GM23338 (cell line): ENCODE measurements around the gene PRKAR1A. TPM values are rescaled to one million over a fixed set of nuclear protein-coding genes. Genes with fewer than 3 reads are reported as not detected.

Experiments used
- ATAC-seq: fragments of 200-7000 bp; cut with Tn5 transposase; 3 replicates; pipeline ENCODE4 v1.9.1; 2020
- DNase-seq: peaks from one replicate; pipeline ENCODE4 v3.0.0-alpha.2; 2015; ENCODE audit warnings: low spot score
- H2AFZ ChIP-seq: fragments of 200-600 bp; sonication (generic); 2 replicates; pipeline ENCODE4 v1.8.0; 2016; ENCODE audit warnings: antibody characterized with exemption, mild to moderate bottlenecking, moderate library complexity
- H3F3A ChIP-seq: fragments of 200-600 bp; sonication (generic); replicated peaks from 2 replicates; pipeline ENCODE4 v1.8.0; 2017; ENCODE audit warnings: antibody characterized with exemption, mixed run types, low read depth
- H3K27ac ChIP-seq: fragments of 200-600 bp; sonication (generic); 2 replicates; pipeline ENCODE4 v1.6.1; 2016; ENCODE audit warnings: low read depth
- H3K27me3 ChIP-seq: fragments of 200-600 bp; sonication (generic); 2 replicates; pipeline ENCODE4 v1.8.0; 2016; ENCODE audit warnings: mild to moderate bottlenecking, mixed run types, moderate library complexity; ENCODE audit not compliant: insufficient read depth
- H3K36me3 ChIP-seq: fragments of 200-600 bp; sonication (generic); 2 replicates; pipeline ENCODE4 v1.8.0; 2016; ENCODE audit warnings: mild to moderate bottlenecking; ENCODE audit not compliant: insufficient read depth
- H3K4me1 ChIP-seq: fragments of 200-600 bp; sonication (generic); 2 replicates; pipeline ENCODE4 v1.8.0; 2016; ENCODE audit warnings: mild to moderate bottlenecking, moderate library complexity; ENCODE audit not compliant: insufficient read depth
- H3K4me2 ChIP-seq: fragments of 200-600 bp; sonication (generic); 2 replicates; pipeline ENCODE4 v1.7.1; 2017; ENCODE audit warnings: mixed run types
- H3K4me3 ChIP-seq: fragments of 200-600 bp; sonication (generic); 2 replicates; pipeline ENCODE4 v1.6.1; 2016; ENCODE audit warnings: mixed run types
- H3K79me2 ChIP-seq: fragments of 200-600 bp; sonication (generic); replicated peaks from 2 replicates; pipeline ENCODE4 v1.8.0; 2017; ENCODE audit warnings: mild to moderate bottlenecking; ENCODE audit not compliant: insufficient read depth
- H3K9me2 ChIP-seq: fragments of 200-600 bp; sonication (generic); 2 replicates; pipeline ENCODE4 v1.8.0; 2017; ENCODE audit not compliant: insufficient read depth
- H4K20me1 ChIP-seq: fragments of 200-600 bp; sonication (generic); replicated peaks from 2 replicates; pipeline ENCODE4 v1.8.0; 2017; ENCODE audit warnings: mild to moderate bottlenecking; ENCODE audit not compliant: insufficient read depth
- H3K27ac Mint-ChIP-seq: 2 replicates; pipeline ENCODE4 v1.8.0; 2020; ENCODE audit warnings: inconsistent platforms, mild to moderate bottlenecking, moderate library complexity, mixed read lengths
- H3K27me3 Mint-ChIP-seq: 3 replicates; pipeline ENCODE4 v1.8.0; 2022; ENCODE audit warnings: low read depth, mild to moderate bottlenecking, moderate library complexity, mixed read lengths, inconsistent platforms; ENCODE audit not compliant: insufficient read depth, poor library complexity
- H3K36me3 Mint-ChIP-seq: 3 replicates; pipeline ENCODE4 v1.8.0; 2021; ENCODE audit warnings: low read depth, mild to moderate bottlenecking, inconsistent platforms, moderate library complexity, mixed read lengths
- H3K4me1 Mint-ChIP-seq: 3 replicates; pipeline ENCODE4 v1.8.0; 2020; ENCODE audit warnings: mild to moderate bottlenecking, inconsistent platforms, mixed read lengths
- H3K4me3 Mint-ChIP-seq: 3 replicates; pipeline ENCODE4 v1.8.0; 2021; ENCODE audit warnings: moderate library complexity, mild to moderate bottlenecking, inconsistent platforms, mixed read lengths
- H3K9me3 Mint-ChIP-seq: 3 replicates; pipeline ENCODE4 v1.8.0; 2020; ENCODE audit warnings: moderate library complexity, mild to moderate bottlenecking, inconsistent platforms, mixed read lengths
- CREB1 ChIP-seq: fragments of 250-450 bp; sonication (Bioruptor Pico); IDR thresholded peaks from 2 replicates; pipeline ENCODE4 v1.5.0; 2020; ENCODE audit warnings: low read depth, mild to moderate bottlenecking, moderate library complexity
- EZH2phosphoT487 ChIP-seq: fragments of 200-600 bp; sonication (generic); IDR thresholded peaks from one replicate; pipeline ENCODE4 v1.8.1; 2018; ENCODE audit warnings: antibody characterized with exemption; ENCODE audit not compliant: unreplicated experiment
- NANOG ChIP-seq: IDR thresholded peaks from 2 replicates; pipeline ENCODE4 v1.6.1; 2016; ENCODE audit warnings: antibody characterized with exemption, borderline replicate concordance
- polyA plus RNA-seq: library from polyadenylated mRNA; unstranded; fragments of >200 nt; fragmentation: Nextera tagmentation; extraction: Ambion mirVana; gene quantifications from 2 replicates; pipeline ENCODE4 v1.2.1, GENCODE V29; 2016
- total RNA-seq: library from RNA; depleted of rRNA; stranded (reverse); fragments of >200 nt; shearing (Covaris generic); gene quantifications from 2 replicates; pipeline ENCODE4 v1.2.3, GENCODE V29; 2014
- TF ChIP-seq, protein P1 (sequence below): fragments of 250-450 bp; sonication (Bioruptor Pico); IDR thresholded peaks from 2 replicates; pipeline ENCODE4 v1.5.0; 2020; ENCODE audit warnings: mild to moderate bottlenecking, moderate library complexity
- TF ChIP-seq, protein P2 (sequence below), 2 experiments: fragments of 200-600 bp in 1 of 2; sonication (generic) in 1 of 2; conservative IDR thresholded peaks; 2 replicates each; pipeline versions ENCODE4 v1.5.1 to v1.6.1; 2016 to 2017; ENCODE audit warnings: antibody characterized with exemption in 2 of 2, low read depth in 2 of 2, mild to moderate bottlenecking in 2 of 2, moderate library complexity in 1 of 2

Gene PRKAR1A
- total and polyA plus RNA-seq, 2 experiments from 2014 or later = 90.1 to 100 TPM

DNA sequence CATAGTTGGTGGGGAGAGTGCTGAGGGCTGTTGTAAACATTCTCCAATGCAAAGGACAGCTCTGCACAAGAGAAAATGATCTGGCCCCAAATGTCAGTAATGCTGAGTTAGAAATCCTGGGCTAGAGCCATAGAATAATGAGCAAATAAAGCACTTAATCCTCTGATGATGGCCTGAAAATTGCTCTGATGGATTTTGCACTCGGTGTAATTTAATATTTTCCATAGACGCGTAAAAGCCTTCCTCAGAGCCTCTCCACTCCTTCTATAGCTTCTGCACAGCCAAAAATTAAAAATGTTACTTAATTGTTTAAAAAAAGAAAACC is 65.2 kb downstream of the PRKAR1A start:
- H3K27me3 ChIP-seq = no peaks in the 10 kb centered on the region
- peaks cover under 1% of the 10 kb centered on the region for H3K27me3 Mint-ChIP-seq
- no peaks in the 10 kb centered on the region for H3K36me3 Mint-ChIP-seq
- H3K36me3 ChIP-seq = no peaks in the 10 kb centered on the region
- H3F3A ChIP-seq = no peaks in the 10 kb centered on the region
- H3K9me3 Mint-ChIP-seq = no peaks in the 10 kb centered on the region; the same call in 2 of the 3 replicates
- TF ChIP-seq EZH2phosphoT487 (no peak), NANOG (no peak)
- TF ChIP-seq, protein P1, sequence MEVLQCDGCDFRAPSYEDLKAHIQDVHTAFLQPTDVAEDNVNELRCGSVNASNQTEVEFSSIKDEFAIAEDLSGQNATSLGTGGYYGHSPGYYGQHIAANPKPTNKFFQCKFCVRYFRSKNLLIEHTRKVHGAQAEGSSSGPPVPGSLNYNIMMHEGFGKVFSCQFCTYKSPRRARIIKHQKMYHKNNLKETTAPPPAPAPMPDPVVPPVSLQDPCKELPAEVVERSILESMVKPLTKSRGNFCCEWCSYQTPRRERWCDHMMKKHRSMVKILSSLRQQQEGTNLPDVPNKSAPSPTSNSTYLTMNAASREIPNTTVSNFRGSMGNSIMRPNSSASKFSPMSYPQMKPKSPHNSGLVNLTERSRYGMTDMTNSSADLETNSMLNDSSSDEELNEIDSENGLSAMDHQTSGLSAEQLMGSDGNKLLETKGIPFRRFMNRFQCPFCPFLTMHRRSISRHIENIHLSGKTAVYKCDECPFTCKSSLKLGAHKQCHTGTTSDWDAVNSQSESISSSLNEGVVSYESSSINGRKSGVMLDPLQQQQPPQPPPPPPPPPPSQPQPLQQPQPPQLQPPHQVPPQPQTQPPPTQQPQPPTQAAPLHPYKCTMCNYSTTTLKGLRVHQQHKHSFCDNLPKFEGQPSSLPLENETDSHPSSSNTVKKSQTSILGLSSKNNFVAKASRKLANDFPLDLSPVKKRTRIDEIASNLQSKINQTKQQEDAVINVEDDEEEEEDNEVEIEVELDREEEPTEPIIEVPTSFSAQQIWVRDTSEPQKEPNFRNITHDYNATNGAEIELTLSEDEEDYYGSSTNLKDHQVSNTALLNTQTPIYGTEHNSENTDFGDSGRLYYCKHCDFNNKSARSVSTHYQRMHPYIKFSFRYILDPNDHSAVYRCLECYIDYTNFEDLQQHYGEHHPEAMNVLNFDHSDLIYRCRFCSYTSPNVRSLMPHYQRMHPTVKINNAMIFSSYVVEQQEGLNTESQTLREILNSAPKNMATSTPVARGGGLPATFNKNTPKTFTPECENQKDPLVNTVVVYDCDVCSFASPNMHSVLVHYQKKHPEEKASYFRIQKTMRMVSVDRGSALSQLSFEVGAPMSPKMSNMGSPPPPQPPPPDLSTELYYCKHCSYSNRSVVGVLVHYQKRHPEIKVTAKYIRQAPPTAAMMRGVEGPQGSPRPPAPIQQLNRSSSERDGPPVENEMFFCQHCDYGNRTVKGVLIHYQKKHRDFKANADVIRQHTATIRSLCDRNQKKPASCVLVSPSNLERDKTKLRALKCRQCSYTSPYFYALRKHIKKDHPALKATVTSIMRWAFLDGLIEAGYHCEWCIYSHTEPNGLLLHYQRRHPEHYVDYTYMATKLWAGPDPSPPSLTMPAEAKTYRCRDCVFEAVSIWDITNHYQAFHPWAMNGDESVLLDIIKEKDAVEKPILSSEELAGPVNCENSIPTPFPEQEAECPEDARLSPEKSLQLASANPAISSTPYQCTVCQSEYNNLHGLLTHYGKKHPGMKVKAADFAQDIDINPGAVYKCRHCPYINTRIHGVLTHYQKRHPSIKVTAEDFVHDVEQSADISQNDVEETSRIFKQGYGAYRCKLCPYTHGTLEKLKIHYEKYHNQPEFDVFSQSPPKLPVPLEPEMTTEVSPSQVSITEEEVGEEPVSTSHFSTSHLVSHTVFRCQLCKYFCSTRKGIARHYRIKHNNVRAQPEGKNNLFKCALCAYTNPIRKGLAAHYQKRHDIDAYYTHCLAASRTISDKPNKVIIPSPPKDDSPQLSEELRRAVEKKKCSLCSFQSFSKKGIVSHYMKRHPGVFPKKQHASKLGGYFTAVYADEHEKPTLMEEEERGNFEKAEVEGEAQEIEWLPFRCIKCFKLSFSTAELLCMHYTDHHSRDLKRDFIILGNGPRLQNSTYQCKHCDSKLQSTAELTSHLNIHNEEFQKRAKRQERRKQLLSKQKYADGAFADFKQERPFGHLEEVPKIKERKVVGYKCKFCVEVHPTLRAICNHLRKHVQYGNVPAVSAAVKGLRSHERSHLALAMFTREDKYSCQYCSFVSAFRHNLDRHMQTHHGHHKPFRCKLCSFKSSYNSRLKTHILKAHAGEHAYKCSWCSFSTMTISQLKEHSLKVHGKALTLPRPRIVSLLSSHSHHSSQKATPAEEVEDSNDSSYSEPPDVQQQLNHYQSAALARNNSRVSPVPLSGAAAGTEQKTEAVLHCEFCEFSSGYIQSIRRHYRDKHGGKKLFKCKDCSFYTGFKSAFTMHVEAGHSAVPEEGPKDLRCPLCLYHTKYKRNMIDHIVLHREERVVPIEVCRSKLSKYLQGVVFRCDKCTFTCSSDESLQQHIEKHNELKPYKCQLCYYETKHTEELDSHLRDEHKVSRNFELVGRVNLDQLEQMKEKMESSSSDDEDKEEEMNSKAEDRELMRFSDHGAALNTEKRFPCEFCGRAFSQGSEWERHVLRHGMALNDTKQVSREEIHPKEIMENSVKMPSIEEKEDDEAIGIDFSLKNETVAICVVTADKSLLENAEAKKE (CRISPR knock-in tag) = no peak
- TF ChIP-seq, protein P2, sequence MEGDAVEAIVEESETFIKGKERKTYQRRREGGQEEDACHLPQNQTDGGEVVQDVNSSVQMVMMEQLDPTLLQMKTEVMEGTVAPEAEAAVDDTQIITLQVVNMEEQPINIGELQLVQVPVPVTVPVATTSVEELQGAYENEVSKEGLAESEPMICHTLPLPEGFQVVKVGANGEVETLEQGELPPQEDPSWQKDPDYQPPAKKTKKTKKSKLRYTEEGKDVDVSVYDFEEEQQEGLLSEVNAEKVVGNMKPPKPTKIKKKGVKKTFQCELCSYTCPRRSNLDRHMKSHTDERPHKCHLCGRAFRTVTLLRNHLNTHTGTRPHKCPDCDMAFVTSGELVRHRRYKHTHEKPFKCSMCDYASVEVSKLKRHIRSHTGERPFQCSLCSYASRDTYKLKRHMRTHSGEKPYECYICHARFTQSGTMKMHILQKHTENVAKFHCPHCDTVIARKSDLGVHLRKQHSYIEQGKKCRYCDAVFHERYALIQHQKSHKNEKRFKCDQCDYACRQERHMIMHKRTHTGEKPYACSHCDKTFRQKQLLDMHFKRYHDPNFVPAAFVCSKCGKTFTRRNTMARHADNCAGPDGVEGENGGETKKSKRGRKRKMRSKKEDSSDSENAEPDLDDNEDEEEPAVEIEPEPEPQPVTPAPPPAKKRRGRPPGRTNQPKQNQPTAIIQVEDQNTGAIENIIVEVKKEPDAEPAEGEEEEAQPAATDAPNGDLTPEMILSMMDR (conservative IDR thresholded peaks at IDR 0.05; ENCODE audit: low read depth in 2 of 2) = 0 out of 4 replicates have a peak, but pooled peaks of 1 of the 2 experiments have one; percentile 1
- H2AFZ ChIP-seq = no peak overlapping the region
- H3K4me1 Mint-ChIP-seq = no peaks in the 10 kb centered on the region
- H3K4me2 ChIP-seq = no peak overlapping the region
- H3K4me3 ChIP-seq = no peak overlapping the region
- H3K9me2 ChIP-seq = 0 out of 2 replicates have a peak, but pooled peaks cover 7% of the 10 kb centered on the region
- no peaks in the 10 kb centered on the region for H3K79me2 ChIP-seq
- no peak overlapping the region for H3K27ac ChIP-seq
- no peaks in the 10 kb centered on the region; the same call in none of the 2 replicates for H4K20me1 ChIP-seq
- ATAC-seq = no peak
- H3K27ac Mint-ChIP-seq = no peak overlapping the region
- no peaks in the 10 kb centered on the region for H3K4me1 ChIP-seq
- H3K4me3 Mint-ChIP-seq = no peak overlapping the region
- no peak for DNase-seq

DNA sequence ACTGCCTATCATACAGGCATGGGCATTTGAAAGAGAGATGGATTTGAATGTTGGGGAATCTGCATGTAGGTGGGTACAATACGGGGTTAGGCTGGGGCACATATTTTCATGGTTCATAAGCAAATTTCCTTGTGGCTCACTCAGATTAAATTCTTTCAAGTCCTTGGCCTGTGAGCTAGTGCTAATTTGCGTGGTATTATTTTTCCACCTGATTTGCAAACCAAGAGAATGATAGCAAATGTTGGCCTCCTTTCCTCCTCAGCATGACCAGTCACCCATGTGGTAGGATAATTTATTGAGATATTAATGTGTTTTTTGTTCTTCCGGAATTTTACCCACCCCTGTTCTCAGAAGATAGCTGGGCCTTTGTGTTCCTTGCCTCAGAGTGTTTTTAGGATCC is 66.0 kb downstream of the PRKAR1A start:
- H2AFZ ChIP-seq = no peak overlapping the region
- H3K27me3 ChIP-seq = no peaks in the 10 kb centered on the region
- no peaks in the 10 kb centered on the region for H3K4me1 Mint-ChIP-seq
- no peaks in the 10 kb centered on the region; the same call in 2 of the 3 replicates for H3K9me3 Mint-ChIP-seq
- H3K4me3 Mint-ChIP-seq = no peak overlapping the region
- H3K36me3 Mint-ChIP-seq = no peaks in the 10 kb centered on the region
- no peaks in the 10 kb centered on the region for H3K4me1 ChIP-seq
- peaks cover 2% of the 10 kb centered on the region for H3K27me3 Mint-ChIP-seq
- H4K20me1 ChIP-seq = no peaks in the 10 kb centered on the region; the same call in none of the 2 replicates
- H3K27ac ChIP-seq = no peak overlapping the region
- no peak overlapping the region for H3K27ac Mint-ChIP-seq
- no peak for DNase-seq
- H3K36me3 ChIP-seq = no peaks in the 10 kb centered on the region
- H3K4me3 ChIP-seq = no peak overlapping the region
- H3K79me2 ChIP-seq = no peaks in the 10 kb centered on the region
- no peaks in the 10 kb centered on the region for H3F3A ChIP-seq
- H3K4me2 ChIP-seq = no peak overlapping the region
- H3K9me2 ChIP-seq = peaks cover 7% of the 10 kb centered on the region; the same call in 1 of the 2 replicates
- ATAC-seq = no peak
- TF ChIP-seq CREB1 (CRISPR knock-in tag) = no peak
